PC-9 (cell line): ENCODE measurements around the gene BCL2L13. TPM values are rescaled to one million over a fixed set of nuclear protein-coding genes. Genes with fewer than 3 reads are reported as not detected.

Experiments used
- BruUV-seq: library from RNA; stranded (reverse); fragments of 400-500 nt; replicated peaks from 2 replicates; lab custom pipeline; 2021; lab: Mats Ljungman, UMichigan
- CTCF ChIA-PET: fragments of 300-600 bp; sonication (Branson Sonifier 250); formaldehyde crosslinking; loops from one replicate; lab custom pipeline; 2022; ENCODE audit warnings: antibody characterized with exemption; lab: Charles Lee
- POLR2A ChIA-PET: fragments of 300-600 bp; sonication (Branson Sonifier 250); formaldehyde crosslinking; loops from one replicate; lab custom pipeline; 2022; ENCODE audit warnings: antibody characterized with exemption; ENCODE audit not compliant: unreplicated experiment; lab: Charles Lee
- DNase-seq, 2 experiments: peaks; one replicate each; pipeline versions ENCODE4 v3.0.0 to v3.0.0-alpha.2; 2015 to 2022; ENCODE audit warnings: mixed read lengths in 1 of 2
- H2AFZ ChIP-seq: fragments of 200-600 bp; sonication (generic); 2 replicates; pipeline ENCODE4 v1.8.1; 2017; ENCODE audit warnings: antibody characterized with exemption
- H3F3A ChIP-seq: fragments of 200-600 bp; sonication (generic); 2 replicates; pipeline ENCODE4 v1.8.1; 2017; ENCODE audit warnings: antibody characterized with exemption, mild to moderate bottlenecking, low read depth; ENCODE audit not compliant: insufficient read depth
- H3K27ac ChIP-seq: fragments of 200-600 bp; sonication (generic); 2 replicates; pipeline ENCODE4 v1.6.1; 2016; ENCODE audit warnings: mixed run types
- H3K27me3 ChIP-seq: fragments of 200-600 bp; sonication (generic); 2 replicates; pipeline ENCODE4 v1.6.1; 2016; ENCODE audit warnings: low read depth, mixed run types; ENCODE audit not compliant: insufficient read depth
- H3K36me3 ChIP-seq: fragments of 200-600 bp; sonication (generic); 2 replicates; pipeline ENCODE4 v1.6.1; 2016; ENCODE audit warnings: low read depth, mixed run types
- H3K4me1 ChIP-seq: fragments of 200-600 bp; sonication (generic); replicated peaks from 2 replicates; pipeline ENCODE4 v1.6.1; 2016; ENCODE audit warnings: mixed run types; ENCODE audit not compliant: insufficient read depth
- H3K4me2 ChIP-seq: fragments of 200-600 bp; sonication (generic); 2 replicates; pipeline ENCODE4 v1.6.1; 2017; ENCODE audit warnings: mixed run types
- H3K4me3 ChIP-seq: fragments of 200-600 bp; sonication (generic); 2 replicates; pipeline ENCODE4 v1.6.1; 2016; ENCODE audit warnings: mixed run types
- H3K79me2 ChIP-seq: fragments of 200-600 bp; sonication (generic); 2 replicates; pipeline ENCODE4 v1.6.1; 2017; ENCODE audit warnings: low read depth, mixed run types
- H3K9me2 ChIP-seq: fragments of 200-600 bp; sonication (generic); 2 replicates; pipeline ENCODE4 v1.8.1; 2017; ENCODE audit warnings: mild to moderate bottlenecking; ENCODE audit not compliant: insufficient read depth
- H3K9me3 ChIP-seq: fragments of 200-600 bp; sonication (generic); 2 replicates; pipeline ENCODE4 v1.8.1; 2016; ENCODE audit warnings: low read depth; ENCODE audit not compliant: insufficient read depth
- H4K20me1 ChIP-seq: fragments of 200-600 bp; sonication (generic); 2 replicates; pipeline ENCODE4 v1.8.1; 2017; ENCODE audit not compliant: insufficient read depth
- CTCF ChIP-seq: fragments of 200-600 bp; sonication (generic); conservative IDR thresholded peaks from 2 replicates; pipeline ENCODE4 v1.6.1; 2017; ENCODE audit warnings: mixed run types, antibody characterized with exemption, mild to moderate bottlenecking, moderate library complexity
- EZH2 ChIP-seq: fragments of 200-600 bp; sonication (generic); IDR thresholded peaks from 2 replicates; pipeline ENCODE4 v1.8.0; 2017; ENCODE audit warnings: antibody characterized with exemption, low read depth
- intact Hi-C: fragments of 100-400 bp; cut with micrococcal nuclease; formaldehyde crosslinking; loops from one replicate; pipeline ENCODE4 v1.10.0; 2022; ENCODE audit not compliant: unreplicated experiment
- total RNA-seq: library from RNA; stranded (reverse); gene quantifications from 2 replicates; pipeline ENCODE4 v1.2.3, GENCODE V29; 2021

BCL2L13 gene
- total RNA-seq, 1 experiment from 2014 or later, result 43.1 TPM

- no peak overlapping the region for H3K4me2 ChIP-seq
- no peaks in the 10 kb centered on the region for H4K20me1 ChIP-seq
- BruUV-seq, result no TSS peak
- H3K79me2 ChIP-seq, result no peaks in the 10 kb centered on the region
- intact Hi-C loops, result no loop called here
- POLR2A ChIA-PET, result interaction anchor here (0.7 kb wide), 1 partner anchor 62 kb away, joined by 3 read pairs; no protein-coding TSS in a partner anchor
- no peaks in the 10 kb centered on the region for H3K9me2 ChIP-seq
- H3K9me3 ChIP-seq, result no peaks in the 10 kb centered on the region
- no peaks in the 10 kb centered on the region for H3K36me3 ChIP-seq
- H2AFZ ChIP-seq, result no peak overlapping the region
- H3K27ac ChIP-seq, result no peak overlapping the region
- no peaks in the 10 kb centered on the region for H3F3A ChIP-seq
- DNase-seq, result no peak
- H3K27me3 ChIP-seq, result no peaks in the 10 kb centered on the region
- H3K4me3 ChIP-seq, result no peak overlapping the region
- CTCF ChIA-PET, result no interaction called here
- H3K4me1 ChIP-seq, result no peaks in the 10 kb centered on the region
- TF ChIP-seq CTCF (no peak), EZH2 (no peak)
These were observed 94.9 kb downstream of the BCL2L13 start for GRCh38 chr22:17733466-17733865.

DNA sequence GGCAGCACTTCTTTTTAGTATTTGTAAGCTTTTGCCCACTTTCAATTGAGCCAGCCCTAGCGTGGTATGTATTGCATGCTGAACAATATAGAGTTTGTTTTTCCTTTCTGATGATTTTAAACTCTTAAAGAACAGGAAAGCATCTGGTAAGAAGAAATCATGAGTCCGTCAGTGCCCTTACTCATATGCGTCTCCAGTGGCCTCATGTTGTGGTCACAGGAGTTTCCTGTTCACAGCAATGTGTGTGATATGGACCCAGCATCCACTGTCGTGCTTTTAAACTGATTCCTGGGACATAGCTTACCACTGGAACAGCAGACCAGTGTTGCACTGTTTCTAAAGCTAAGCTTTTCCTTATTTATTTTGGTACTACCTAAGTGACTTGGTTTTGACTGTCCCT is 95.6 kb downstream of the BCL2L13 start:
- Histone ChIP-seq H3K36me3 (no peaks in the 10 kb centered on the region), H3K79me2 (no peaks in the 10 kb centered on the region), H4K20me1 (no peaks in the 10 kb centered on the region), H3F3A (no peaks in the 10 kb centered on the region), H3K4me1 (no peaks in the 10 kb centered on the region), H2AFZ (no peak overlapping the region), H3K27ac (no peak overlapping the region), H3K4me3 (no peak overlapping the region), H3K9me3 (no peaks in the 10 kb centered on the region), H3K27me3 (no peaks in the 10 kb centered on the region), H3K4me2 (no peak overlapping the region), H3K9me2 (no peaks in the 10 kb centered on the region)
- TF ChIP-seq EZH2 (no peak), CTCF (no peak)
- BruUV-seq, result no TSS peak
- no peak for DNase-seq
- ChIA-PET CTCF (no interaction called here), POLR2A (no interaction called here)
- intact Hi-C loops, result no loop called here

- Histone ChIP-seq H3K9me2 (no peaks in the 10 kb centered on the region), H3K4me3 (no peak overlapping the region), H3K9me3 (no peaks in the 10 kb centered on the region), H3K27ac (no peak overlapping the region), H3K36me3 (no peaks in the 10 kb centered on the region), H3K27me3 (no peaks in the 10 kb centered on the region), H3K4me2 (no peak overlapping the region), H4K20me1 (no peaks in the 10 kb centered on the region; the same call in 1 of the 2 replicates), H3K79me2 (no peaks in the 10 kb centered on the region), H3K4me1 (no peaks in the 10 kb centered on the region), H3F3A (no peaks in the 10 kb centered on the region), H2AFZ (no peak overlapping the region)
- no peak for DNase-seq
- ChIA-PET CTCF (no interaction called here), POLR2A (no interaction called here)
- TF ChIP-seq EZH2 (no peak), CTCF (no peak)
- no TSS peak for BruUV-seq
- intact Hi-C loops, result loop anchor here (5.0 kb wide), 1 partner anchor 181 kb away; no protein-coding TSS in a partner anchor
These were observed 100.0 kb downstream of the BCL2L13 start for GRCh38 chr22:17738386-17739128.
